WTC11 (cell line): Measurements from ENCODE around the gene C16orf74. TPM values are rescaled to one million over a fixed set of nuclear protein-coding genes. Genes with fewer than 3 reads are reported as not detected.

Experiments used
- ATAC-seq: fragments of 200-7000 bp; cut with Tn5 transposase; 2 replicates; pipeline ENCODE4 v1.10.0; 2021; ENCODE audit warnings: mild to moderate bottlenecking, moderate library complexity
- CTCF ChIA-PET: fragments of 300-600 bp; sonication (Branson Sonifier 250); formaldehyde crosslinking; loops from one replicate; lab custom pipeline; 2021; ENCODE audit warnings: antibody characterized with exemption; lab: Charles Lee
- POLR2A ChIA-PET: fragments of 350-600 bp; sonication (Branson Sonifier 250); formaldehyde crosslinking; loops from one replicate; lab custom pipeline; 2021; ENCODE audit warnings: antibody characterized with exemption; lab: Charles Lee
- DNase-seq: peaks from one replicate; pipeline ENCODE4 v3.0.0; 2021; ENCODE audit warnings: low spot score
- H3K27ac Mint-ChIP-seq: 2 replicates; pipeline ENCODE4 v1.8.0; 2021; ENCODE audit warnings: mixed read lengths
- H3K27me3 Mint-ChIP-seq: 2 replicates; pipeline ENCODE4 v1.8.0; 2021; ENCODE audit warnings: low read depth, mild to moderate bottlenecking, moderate library complexity, mixed read lengths
- H3K36me3 Mint-ChIP-seq: 2 replicates; pipeline ENCODE4 v1.8.0; 2021; ENCODE audit warnings: mixed read lengths
- H3K4me1 Mint-ChIP-seq: 2 replicates; pipeline ENCODE4 v1.8.0; 2022; ENCODE audit warnings: mixed read lengths
- H3K4me3 Mint-ChIP-seq: 2 replicates; pipeline ENCODE4 v1.8.0; 2021; ENCODE audit warnings: mild to moderate bottlenecking, moderate library complexity, mixed read lengths
- H3K9me3 Mint-ChIP-seq: 2 replicates; pipeline ENCODE4 v1.8.0; 2021; ENCODE audit warnings: mixed read lengths
- CBFB ChIP-seq: sonication (generic); formaldehyde crosslinking; IDR thresholded peaks from 2 replicates; pipeline ENCODE4 v1.8.1; 2022; ENCODE audit warnings: mild to moderate bottlenecking, low read depth, missing genetic modification reagents
- CREM ChIP-seq: sonication (generic); formaldehyde crosslinking; IDR thresholded peaks from 2 replicates; pipeline ENCODE4 v1.8.1; 2022; ENCODE audit warnings: mild to moderate bottlenecking, missing genetic modification reagents, moderate library complexity
- ERG ChIP-seq: fragments of 250-450 bp; sonication (Bioruptor Pico); IDR thresholded peaks from 2 replicates; pipeline ENCODE4 v1.8.0; 2021; ENCODE audit warnings: mild to moderate bottlenecking
- ESRRA ChIP-seq: sonication (generic); formaldehyde crosslinking; IDR thresholded peaks from 2 replicates; pipeline ENCODE4 v1.8.1; 2022; ENCODE audit warnings: mild to moderate bottlenecking, missing genetic modification reagents, borderline replicate concordance
- FOXJ3 ChIP-seq: sonication (generic); formaldehyde crosslinking; IDR thresholded peaks from 2 replicates; pipeline ENCODE4 v1.9.0; 2021; ENCODE audit warnings: missing genetic modification reagents, mild to moderate bottlenecking, borderline replicate concordance
- GRHL2 ChIP-seq: fragments of 250-450 bp; sonication (Bioruptor Pico); IDR thresholded peaks from 2 replicates; pipeline ENCODE4 v1.8.0; 2022; ENCODE audit warnings: mild to moderate bottlenecking, moderate library complexity; ENCODE audit not compliant: insufficient replicate concordance, severe bottlenecking
- HMGXB4 ChIP-seq: sonication (generic); formaldehyde crosslinking; IDR thresholded peaks from 2 replicates; pipeline ENCODE4 v1.8.1; 2023; ENCODE audit warnings: mild to moderate bottlenecking, moderate library complexity, missing genetic modification reagents
- MYBL2 ChIP-seq: sonication (generic); formaldehyde crosslinking; IDR thresholded peaks from 2 replicates; pipeline ENCODE4 v1.8.1; 2023; ENCODE audit warnings: mild to moderate bottlenecking, moderate library complexity, missing genetic modification reagents
- NFYB ChIP-seq: sonication (generic); formaldehyde crosslinking; conservative IDR thresholded peaks from 2 replicates; pipeline ENCODE4 v1.8.0; 2022; ENCODE audit warnings: low read depth, missing genetic modification reagents
- NR1H2 ChIP-seq: sonication (generic); formaldehyde crosslinking; IDR thresholded peaks from 2 replicates; pipeline ENCODE4 v1.9.0; 2021; ENCODE audit warnings: mild to moderate bottlenecking, moderate library complexity, missing genetic modification reagents
- NR2C2 ChIP-seq: sonication (generic); formaldehyde crosslinking; IDR thresholded peaks from 2 replicates; pipeline ENCODE4 v1.8.0; 2022; ENCODE audit warnings: mild to moderate bottlenecking, missing genetic modification reagents
- PRRX2 ChIP-seq: fragments of 250-450 bp; sonication (Bioruptor Pico); IDR thresholded peaks from 2 replicates; pipeline ENCODE4 v1.8.0; 2021; ENCODE audit warnings: mild to moderate bottlenecking
- SMAD4 ChIP-seq: sonication (generic); formaldehyde crosslinking; IDR thresholded peaks from 2 replicates; pipeline ENCODE4 v1.8.0; 2022; ENCODE audit warnings: mild to moderate bottlenecking, missing genetic modification reagents
- SOX15 ChIP-seq: fragments of 250-450 bp; sonication (Bioruptor Pico); IDR thresholded peaks from 2 replicates; pipeline ENCODE4 v1.9.0; 2021; ENCODE audit warnings: mild to moderate bottlenecking
- TCF7 ChIP-seq: sonication (generic); formaldehyde crosslinking; IDR thresholded peaks from 2 replicates; pipeline ENCODE4 v1.8.0; 2022; ENCODE audit warnings: mild to moderate bottlenecking, low read depth, missing genetic modification reagents, moderate library complexity
- ZNF219 ChIP-seq: sonication (generic); formaldehyde crosslinking; IDR thresholded peaks from 2 replicates; pipeline ENCODE4 v1.8.0; 2023; ENCODE audit warnings: missing genetic modification reagents, mild to moderate bottlenecking, borderline replicate concordance
- ZNF232 ChIP-seq: sonication (generic); formaldehyde crosslinking; IDR thresholded peaks from 2 replicates; pipeline ENCODE4 v1.8.0; 2022; ENCODE audit warnings: mild to moderate bottlenecking, missing genetic modification reagents
- total RNA-seq: library from RNA; stranded (reverse); gene quantifications from 3 replicates; pipeline ENCODE4 v1.2.3, GENCODE V29; 2021
- TF ChIP-seq, protein P1 (sequence below): sonication (generic); formaldehyde crosslinking; IDR thresholded peaks from 2 replicates; pipeline ENCODE4 v1.8.1; 2023; ENCODE audit warnings: mild to moderate bottlenecking, missing genetic modification reagents, moderate library complexity
- TF ChIP-seq, protein P2 (sequence below): fragments of 250-450 bp; sonication (Bioruptor Pico); IDR thresholded peaks from 2 replicates; pipeline ENCODE4 v1.9.0; 2021; ENCODE audit warnings: mild to moderate bottlenecking
- TF ChIP-seq, protein P3 (sequence below): sonication (generic); formaldehyde crosslinking; IDR thresholded peaks from 2 replicates; pipeline ENCODE4 v1.8.0; 2022; ENCODE audit warnings: mild to moderate bottlenecking, missing genetic modification reagents
- TF ChIP-seq, protein P4 (sequence below): fragments of 250-450 bp; sonication (Bioruptor Pico); IDR thresholded peaks from 2 replicates; pipeline ENCODE4 v2.1.2; 2022; ENCODE audit warnings: mild to moderate bottlenecking, moderate library complexity

Gene C16orf74
- total RNA-seq, 1 experiment from 2014 or later, result 8.3 TPM

GRCh38 chr16:85794696-85795095 lies 43.8 kb upstream of the C16orf74 start:
- DNase-seq, result no peak
- POLR2A ChIA-PET, result no interaction called here
- H3K9me3 Mint-ChIP-seq, result peaks cover 11% of the 10 kb centered on the region
- TF ChIP-seq MYBL2 (no peak), SOX15 (CRISPR knock-in tag) (no peak), NR1H2 (CRISPR knock-in tag) (no peak), SMAD4 (CRISPR knock-in tag) (no peak)
- no peak overlapping the region for H3K4me3 Mint-ChIP-seq
- peaks cover 14% of the 10 kb centered on the region for H3K4me1 Mint-ChIP-seq
- no peak for ATAC-seq
- CTCF ChIA-PET, result no interaction called here
- H3K36me3 Mint-ChIP-seq, result peaks cover 48% of the 10 kb centered on the region
- no peak overlapping the region for H3K27ac Mint-ChIP-seq
- H3K27me3 Mint-ChIP-seq, result no peaks in the 10 kb centered on the region

GRCh38 chr16:85793662-85794298 lies 42.9 kb upstream of the C16orf74 start:
- Mint-ChIP-seq H3K27ac (no peak overlapping the region), H3K4me1 (peaks cover 14% of the 10 kb centered on the region), H3K9me3 (peaks cover 11% of the 10 kb centered on the region), H3K27me3 (no peaks in the 10 kb centered on the region), H3K36me3 (peaks cover 53% of the 10 kb centered on the region), H3K4me3 (no peak overlapping the region)
- POLR2A ChIA-PET, result no interaction called here
- CTCF ChIA-PET, result no interaction called here
- DNase-seq (no peak), ATAC-seq (no peak)
- TF ChIP-seq PRRX2 (CRISPR knock-in tag) (no peak), GRHL2 (no peak), HMGXB4 (no peak), FOXJ3 (CRISPR knock-in tag) (no peak), NR2C2 (CRISPR knock-in tag) (no peak), CREM (no peak), SMAD4 (CRISPR knock-in tag) (no peak), ZNF219 (CRISPR knock-in tag) (no peak)
- TF ChIP-seq, protein P1, sequence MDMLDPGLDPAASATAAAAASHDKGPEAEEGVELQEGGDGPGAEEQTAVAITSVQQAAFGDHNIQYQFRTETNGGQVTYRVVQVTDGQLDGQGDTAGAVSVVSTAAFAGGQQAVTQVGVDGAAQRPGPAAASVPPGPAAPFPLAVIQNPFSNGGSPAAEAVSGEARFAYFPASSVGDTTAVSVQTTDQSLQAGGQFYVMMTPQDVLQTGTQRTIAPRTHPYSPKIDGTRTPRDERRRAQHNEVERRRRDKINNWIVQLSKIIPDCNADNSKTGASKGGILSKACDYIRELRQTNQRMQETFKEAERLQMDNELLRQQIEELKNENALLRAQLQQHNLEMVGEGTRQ (CRISPR knock-in tag), result no peak
- TF ChIP-seq, all 79 proteins: peak for 0

DNA sequence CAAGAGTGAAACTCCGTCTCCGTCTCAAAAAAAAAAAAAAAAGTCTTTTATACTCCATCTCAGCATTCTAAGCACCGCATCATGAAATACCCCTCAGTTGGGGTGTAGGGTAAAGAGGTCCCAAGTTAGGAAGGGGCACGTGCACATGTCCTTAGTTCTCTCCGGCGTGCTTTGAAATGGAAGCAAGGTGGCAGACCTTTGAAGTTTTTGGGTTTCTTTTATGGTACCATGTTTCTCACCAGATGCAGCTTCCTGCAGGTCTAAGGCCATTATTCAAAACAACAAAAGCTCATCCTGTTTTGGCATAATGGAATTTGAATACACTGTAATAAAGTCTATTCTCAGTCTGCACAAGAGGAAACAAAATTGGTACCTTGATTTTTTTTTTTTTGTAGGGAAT lies 38.9 kb upstream of the C16orf74 start:
- no peak overlapping the region for H3K27ac Mint-ChIP-seq
- DNase-seq (no peak), ATAC-seq (no peak)
- ChIA-PET CTCF (interaction anchor here (0.7 kb wide), 1 partner anchor 198 kb away, joined by 3 read pairs; no protein-coding TSS in a partner anchor), POLR2A (no interaction called here)
- 0 out of 2 replicates have a peak, but pooled peaks cover 3% of the 10 kb centered on the region for H3K4me1 Mint-ChIP-seq
- peaks cover 11% of the 10 kb centered on the region for H3K9me3 Mint-ChIP-seq
- H3K27me3 Mint-ChIP-seq, result no peaks in the 10 kb centered on the region
- peaks cover 64% of the 10 kb centered on the region for H3K36me3 Mint-ChIP-seq
- no peak overlapping the region for H3K4me3 Mint-ChIP-seq
- TF ChIP-seq, protein P2, sequence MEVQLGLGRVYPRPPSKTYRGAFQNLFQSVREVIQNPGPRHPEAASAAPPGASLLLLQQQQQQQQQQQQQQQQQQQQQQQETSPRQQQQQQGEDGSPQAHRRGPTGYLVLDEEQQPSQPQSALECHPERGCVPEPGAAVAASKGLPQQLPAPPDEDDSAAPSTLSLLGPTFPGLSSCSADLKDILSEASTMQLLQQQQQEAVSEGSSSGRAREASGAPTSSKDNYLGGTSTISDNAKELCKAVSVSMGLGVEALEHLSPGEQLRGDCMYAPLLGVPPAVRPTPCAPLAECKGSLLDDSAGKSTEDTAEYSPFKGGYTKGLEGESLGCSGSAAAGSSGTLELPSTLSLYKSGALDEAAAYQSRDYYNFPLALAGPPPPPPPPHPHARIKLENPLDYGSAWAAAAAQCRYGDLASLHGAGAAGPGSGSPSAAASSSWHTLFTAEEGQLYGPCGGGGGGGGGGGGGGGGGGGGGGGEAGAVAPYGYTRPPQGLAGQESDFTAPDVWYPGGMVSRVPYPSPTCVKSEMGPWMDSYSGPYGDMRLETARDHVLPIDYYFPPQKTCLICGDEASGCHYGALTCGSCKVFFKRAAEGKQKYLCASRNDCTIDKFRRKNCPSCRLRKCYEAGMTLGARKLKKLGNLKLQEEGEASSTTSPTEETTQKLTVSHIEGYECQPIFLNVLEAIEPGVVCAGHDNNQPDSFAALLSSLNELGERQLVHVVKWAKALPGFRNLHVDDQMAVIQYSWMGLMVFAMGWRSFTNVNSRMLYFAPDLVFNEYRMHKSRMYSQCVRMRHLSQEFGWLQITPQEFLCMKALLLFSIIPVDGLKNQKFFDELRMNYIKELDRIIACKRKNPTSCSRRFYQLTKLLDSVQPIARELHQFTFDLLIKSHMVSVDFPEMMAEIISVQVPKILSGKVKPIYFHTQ (CRISPR knock-in tag), result no peak
- TF ChIP-seq NR2C2 (CRISPR knock-in tag) (no peak), ZNF232 (no peak), PRRX2 (CRISPR knock-in tag) (no peak), ESRRA (CRISPR knock-in tag) (no peak), TCF7 (CRISPR knock-in tag) (no peak), NFYB (no peak), CBFB (CRISPR knock-in tag) (no peak), ERG (CRISPR knock-in tag) (no peak)
- TF ChIP-seq, protein P3, sequence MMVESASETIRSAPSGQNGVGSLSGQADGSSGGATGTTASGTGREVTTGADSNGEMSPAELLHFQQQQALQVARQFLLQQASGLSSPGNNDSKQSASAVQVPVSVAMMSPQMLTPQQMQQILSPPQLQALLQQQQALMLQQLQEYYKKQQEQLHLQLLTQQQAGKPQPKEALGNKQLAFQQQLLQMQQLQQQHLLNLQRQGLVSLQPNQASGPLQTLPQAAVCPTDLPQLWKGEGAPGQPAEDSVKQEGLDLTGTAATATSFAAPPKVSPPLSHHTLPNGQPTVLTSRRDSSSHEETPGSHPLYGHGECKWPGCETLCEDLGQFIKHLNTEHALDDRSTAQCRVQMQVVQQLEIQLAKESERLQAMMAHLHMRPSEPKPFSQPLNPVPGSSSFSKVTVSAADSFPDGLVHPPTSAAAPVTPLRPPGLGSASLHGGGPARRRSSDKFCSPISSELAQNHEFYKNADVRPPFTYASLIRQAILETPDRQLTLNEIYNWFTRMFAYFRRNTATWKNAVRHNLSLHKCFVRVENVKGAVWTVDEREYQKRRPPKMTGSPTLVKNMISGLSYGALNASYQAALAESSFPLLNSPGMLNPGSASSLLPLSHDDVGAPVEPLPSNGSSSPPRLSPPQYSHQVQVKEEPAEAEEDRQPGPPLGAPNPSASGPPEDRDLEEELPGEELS (CRISPR knock-in tag), result no peak
- TF ChIP-seq, protein P4, sequence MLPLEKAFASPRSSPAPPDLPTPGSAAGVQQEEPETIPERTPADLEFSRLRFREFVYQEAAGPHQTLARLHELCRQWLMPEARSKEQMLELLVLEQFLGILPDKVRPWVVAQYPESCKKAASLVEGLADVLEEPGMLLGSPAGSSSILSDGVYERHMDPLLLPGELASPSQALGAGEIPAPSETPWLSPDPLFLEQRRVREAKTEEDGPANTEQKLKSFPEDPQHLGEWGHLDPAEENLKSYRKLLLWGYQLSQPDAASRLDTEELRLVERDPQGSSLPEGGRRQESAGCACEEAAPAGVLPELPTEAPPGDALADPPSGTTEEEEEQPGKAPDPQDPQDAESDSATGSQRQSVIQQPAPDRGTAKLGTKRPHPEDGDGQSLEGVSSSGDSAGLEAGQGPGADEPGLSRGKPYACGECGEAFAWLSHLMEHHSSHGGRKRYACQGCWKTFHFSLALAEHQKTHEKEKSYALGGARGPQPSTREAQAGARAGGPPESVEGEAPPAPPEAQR (CRISPR knock-in tag), result no peak
